K562 (cell line): ENCODE data around the gene AK2.

Experiments
- CEBPB ChIP-seq: fragments of 450-650 bp; IDR thresholded peaks from 2 replicates; pipeline ENCODE4 v1.6.1; 2016; ENCODE audit warnings: missing genetic modification characterization, missing compliant biosample characterization
- CHD4 ChIP-seq: fragments of 200-600 bp; sonication (generic); IDR thresholded peaks from 3 replicates; pipeline ENCODE4 v1.6.1; 2012; ENCODE audit warnings: low read depth, mild to moderate bottlenecking, mixed read lengths, low read length, inconsistent platforms; ENCODE audit not compliant: insufficient read depth, insufficient replicate concordance, poor library complexity, severe bottlenecking
- CTCF ChIP-seq, 3 experiments: IDR thresholded peaks in 2 of 3; conservative IDR thresholded peaks in 1 of 3; 2 replicates each; pipeline ENCODE4 v1.5.1; 2011 to 2012; ENCODE audit warnings: low read length in 3 of 3, mild to moderate bottlenecking in 3 of 3, control low read depth in 2 of 3, improper control_type of control experiment in 1 of 3, inconsistent platforms in 1 of 3, low read depth in 1 of 3, mixed read lengths in 1 of 3, moderate library complexity in 1 of 3; ENCODE audit not compliant: insufficient read depth in 2 of 3
- LARP7 ChIP-seq: fragments of 450-650 bp; IDR thresholded peaks from 2 replicates; pipeline ENCODE4 v1.6.1; 2016
- MAX ChIP-seq: sonication (generic); formaldehyde crosslinking; IDR thresholded peaks from 2 replicates; pipeline ENCODE4 v1.9.0; 2022; ENCODE audit warnings: mild to moderate bottlenecking, missing genetic modification reagents
- MXI1 ChIP-seq: IDR thresholded peaks from 2 replicates; pipeline ENCODE4 v1.6.1; 2011; ENCODE audit warnings: low read depth, mild to moderate bottlenecking, improper control_type of control experiment, low read length
- NRF1 ChIP-seq, 2 experiments: fragments of 450-650 bp; IDR thresholded peaks in 1 of 2; conservative IDR thresholded peaks in 1 of 2; 2 replicates each; pipeline ENCODE4 v1.6.1; 2014; ENCODE audit warnings: mild to moderate bottlenecking in 2 of 2
- POLR2A ChIP-seq: fragments of 450-650 bp; conservative IDR thresholded peaks from 2 replicates; pipeline ENCODE4 v1.6.1; 2016
- POLR2G ChIP-seq: fragments of 200-400 bp; formaldehyde crosslinking; IDR thresholded peaks from 2 replicates; pipeline ENCODE4 v1.6.1; 2017; ENCODE audit warnings: low read depth, mild to moderate bottlenecking, antibody characterized with exemption, low read length, moderate library complexity
- SMARCB1 ChIP-seq: IDR thresholded peaks from 2 replicates; pipeline ENCODE4 v1.6.1; 2011; ENCODE audit warnings: improper control_type of control experiment, low read depth; ENCODE audit not compliant: insufficient read length
- SP2 ChIP-seq: IDR thresholded peaks from 2 replicates; pipeline ENCODE4 v1.6.1; 2011; ENCODE audit warnings: mild to moderate bottlenecking, low read depth, low read length, moderate library complexity; ENCODE audit not compliant: poor library complexity, severe bottlenecking; ENCODE audit errors: extremely low read depth
- TAF1 ChIP-seq: IDR thresholded peaks from 2 replicates; pipeline ENCODE4 v1.6.1; 2011; ENCODE audit warnings: mild to moderate bottlenecking, low read length, moderate library complexity; ENCODE audit not compliant: insufficient read depth, control insufficient read depth, severe bottlenecking; ENCODE audit errors: extremely low read depth
- ZNF232 ChIP-seq: sonication (generic); formaldehyde crosslinking; IDR thresholded peaks from 2 replicates; pipeline ENCODE4 v1.8.0; 2022; ENCODE audit warnings: mild to moderate bottlenecking, missing genetic modification reagents
- ZNF444 ChIP-seq: fragments of 250-450 bp; sonication (Bioruptor Pico); IDR thresholded peaks from 2 replicates; pipeline ENCODE4 v1.4.0; 2020; ENCODE audit warnings: mild to moderate bottlenecking, moderate library complexity

GRCh38 chr1:33025180-33025569, 11.5 kb downstream of the AK2 start:
- TF ChIP-seq TAF1 (no peak), SMARCB1 (no peak), LARP7 (no peak), POLR2A (no peak; the same call in 1 of the 2 replicates), ZNF444 (no peak), MXI1 (no peak), SP2 (no peak), CHD4 (no peak), CEBPB (no peak), NRF1 (conservative IDR thresholded peaks at IDR 0.05 in 1 of 2, IDR thresholded peaks at IDR 0.05 in 1 of 2) (no peak), ZNF232 (no peak), MAX (no peak), CTCF (IDR thresholded peaks at IDR 0.05 in 2 of 3, conservative IDR thresholded peaks at IDR 0.05 in 1 of 3; ENCODE audit: insufficient read depth in 2 of 3, low read depth in 1 of 3, low read length in 3 of 3) (no peak), POLR2G (no peak)
